PC-3 (cell line): Measurements from ENCODE around the gene PABPN1L. TPM values are rescaled to one million over a fixed set of nuclear protein-coding genes. Genes with fewer than 3 reads are reported as not detected.

Experiments used
- ATAC-seq: fragments of 200-7000 bp; cut with Tn5 transposase; 2 replicates; pipeline ENCODE4 v1.9.1; 2020; ENCODE audit warnings: mild to moderate bottlenecking, moderate library complexity
- BruUV-seq: library from RNA; stranded (reverse); fragments of 400-500 nt; replicated peaks from 2 replicates; lab custom pipeline; 2021; lab: Mats Ljungman, UMichigan
- CTCF ChIA-PET: fragments of 300-600 bp; sonication (Branson Sonifier 250); formaldehyde crosslinking; loops from one replicate; lab custom pipeline; 2022; ENCODE audit warnings: antibody characterized with exemption; lab: Charles Lee
- POLR2A ChIA-PET: fragments of 300-600 bp; sonication (Branson Sonifier 250); formaldehyde crosslinking; loops from one replicate; lab custom pipeline; 2022; ENCODE audit warnings: antibody characterized with exemption; ENCODE audit not compliant: unreplicated experiment; lab: Charles Lee
- DNase-seq: peaks from one replicate; pipeline ENCODE4 v3.0.0-alpha.2; 2015
- H2AFZ ChIP-seq: fragments of 300-600 bp; sonication (generic); 2 replicates; pipeline ENCODE4 v1.6.0; 2016; ENCODE audit warnings: antibody characterized with exemption, low read length
- H3F3A ChIP-seq: fragments of 300-600 bp; sonication (generic); one replicate; pipeline ENCODE4 v1.6.0; 2017; ENCODE audit warnings: antibody characterized with exemption, low read length, control low read depth, mild to moderate bottlenecking; ENCODE audit not compliant: unreplicated experiment
- H3K27ac ChIP-seq: fragments of 300-600 bp; sonication (generic); 2 replicates; pipeline ENCODE4 v1.5.1; 2016; ENCODE audit warnings: mild to moderate bottlenecking, low read length
- H3K27me3 ChIP-seq: fragments of 300-600 bp; sonication (generic); 2 replicates; pipeline ENCODE4 v1.6.1; 2016; ENCODE audit warnings: low read length, mixed read lengths
- H3K36me3 ChIP-seq: fragments of 300-600 bp; sonication (generic); 2 replicates; pipeline ENCODE4 v1.6.1; 2016; ENCODE audit warnings: low read depth, mixed run types, low read length, mixed read lengths
- H3K4me1 ChIP-seq: fragments of 300-600 bp; sonication (generic); 2 replicates; pipeline ENCODE4 v1.5.1; 2016; ENCODE audit warnings: low read length; ENCODE audit not compliant: insufficient read depth
- H3K4me2 ChIP-seq: fragments of 300-600 bp; sonication (generic); 2 replicates; pipeline ENCODE4 v1.6.0; 2016; ENCODE audit warnings: low read length
- H3K4me3 ChIP-seq: fragments of 300-600 bp; sonication (generic); 2 replicates; pipeline ENCODE4 v1.5.1; 2016; ENCODE audit warnings: mild to moderate bottlenecking, low read length, mixed read lengths
- H3K79me2 ChIP-seq: fragments of 300-600 bp; sonication (generic); 2 replicates; pipeline ENCODE4 v1.6.1; 2017; ENCODE audit warnings: low read length, mixed read lengths
- H3K9ac ChIP-seq: fragments of 300-600 bp; sonication (generic); 2 replicates; pipeline ENCODE4 v1.6.0; 2016; ENCODE audit warnings: mild to moderate bottlenecking, low read length
- H3K9me2 ChIP-seq: fragments of 300-600 bp; sonication (generic); replicated peaks from 2 replicates; pipeline ENCODE4 v1.6.1; 2016; ENCODE audit warnings: mixed run types, low read length, mixed read lengths
- H3K9me3 ChIP-seq: fragments of 300-600 bp; sonication (generic); 2 replicates; pipeline ENCODE4 v1.6.1; 2016; ENCODE audit warnings: low read length, mixed read lengths
- H4K20me1 ChIP-seq: fragments of 300-600 bp; sonication (generic); 2 replicates; pipeline ENCODE4 v1.6.1; 2016; ENCODE audit warnings: low read length, mixed read lengths
- CTCF ChIP-seq: fragments of 300-600 bp; sonication (generic); conservative IDR thresholded peaks from 2 replicates; pipeline ENCODE4 v1.5.1; 2017; ENCODE audit warnings: antibody characterized with exemption, low read depth, mild to moderate bottlenecking, low read length
- EZH2 ChIP-seq: fragments of 300-600 bp; sonication (generic); IDR thresholded peaks from one replicate; pipeline ENCODE4 v1.6.1; 2017; ENCODE audit warnings: antibody characterized with exemption, mild to moderate bottlenecking, low read length; ENCODE audit not compliant: unreplicated experiment
- EZH2phosphoT487 ChIP-seq: fragments of 300-600 bp; sonication (generic); IDR thresholded peaks from 2 replicates; pipeline ENCODE4 v1.6.1; 2018; ENCODE audit warnings: mild to moderate bottlenecking, antibody characterized with exemption, low read length, borderline replicate concordance
- intact Hi-C: fragments of 100-400 bp; cut with micrococcal nuclease; formaldehyde crosslinking; loops from 2 replicates; pipeline ENCODE4 v1.9.0; 2023
- total RNA-seq: library from RNA; depleted of rRNA; stranded (reverse); fragments of >200 nt; gene quantifications from 2 replicates; pipeline ENCODE4 v1.2.3, GENCODE V29; 2014

PABPN1L gene
- total RNA-seq, 1 experiment from 2014 or later = not detected

DNA sequence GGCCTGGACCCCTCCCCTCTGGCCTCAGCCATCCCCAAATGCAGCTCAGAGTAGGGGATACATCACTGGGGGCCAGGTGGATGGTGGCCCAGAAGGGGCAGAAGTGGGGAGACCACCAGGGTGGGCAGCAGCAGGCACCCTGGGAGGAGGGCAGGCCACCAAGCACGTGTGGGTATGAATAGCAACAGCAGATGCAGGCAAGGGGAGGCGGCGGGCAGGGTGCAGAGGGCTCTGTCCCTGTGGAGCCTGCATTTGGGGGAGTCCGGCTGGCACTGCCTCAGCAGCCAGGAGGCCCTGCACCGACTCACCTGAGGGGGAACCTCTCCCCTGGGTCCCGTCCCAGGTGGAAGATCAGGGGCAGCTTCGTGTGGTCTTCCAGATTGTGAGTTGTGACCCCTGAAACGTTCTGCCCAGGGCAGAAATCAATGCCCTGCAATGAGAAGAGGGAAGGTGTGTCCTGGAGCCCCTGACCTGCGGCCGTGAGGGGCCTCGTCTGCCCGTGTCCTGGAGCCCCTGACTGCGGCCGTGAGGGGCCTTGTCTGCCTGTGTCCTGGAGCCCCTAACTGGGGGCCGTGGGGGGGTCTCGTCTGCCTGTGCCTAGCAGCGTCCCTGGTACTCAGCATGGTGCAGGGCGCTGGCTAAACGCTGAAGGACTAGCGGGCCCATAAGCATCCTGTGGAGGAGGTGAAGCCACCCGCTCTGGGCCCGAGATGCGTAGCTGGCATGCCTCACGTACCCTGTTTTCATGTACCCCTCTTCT lies 44.0 kb downstream of the PABPN1L start:
- no peak overlapping the region for H3K9ac ChIP-seq
- no peaks in the 10 kb centered on the region for H3F3A ChIP-seq
- no TSS peak for BruUV-seq
- H3K4me2 ChIP-seq = no peak overlapping the region
- no peak for DNase-seq
- H3K27me3 ChIP-seq = no peaks in the 10 kb centered on the region
- no peaks in the 10 kb centered on the region for H4K20me1 ChIP-seq
- H3K4me3 ChIP-seq = no peak overlapping the region
- no peak overlapping the region for H3K27ac ChIP-seq
- H3K79me2 ChIP-seq = no peaks in the 10 kb centered on the region
- no peak for ATAC-seq
- no peaks in the 10 kb centered on the region for H3K9me3 ChIP-seq
- H3K4me1 ChIP-seq = no peaks in the 10 kb centered on the region
- no peaks in the 10 kb centered on the region for H3K36me3 ChIP-seq
- no peak overlapping the region for H2AFZ ChIP-seq
- TF ChIP-seq EZH2 = no peak
- TF ChIP-seq CTCF = no peak
- TF ChIP-seq EZH2phosphoT487 = no peak
- CTCF ChIA-PET = no interaction called here
- no peaks in the 10 kb centered on the region for H3K9me2 ChIP-seq
- POLR2A ChIA-PET = no interaction called here
- intact Hi-C loops = no loop called here

DNA sequence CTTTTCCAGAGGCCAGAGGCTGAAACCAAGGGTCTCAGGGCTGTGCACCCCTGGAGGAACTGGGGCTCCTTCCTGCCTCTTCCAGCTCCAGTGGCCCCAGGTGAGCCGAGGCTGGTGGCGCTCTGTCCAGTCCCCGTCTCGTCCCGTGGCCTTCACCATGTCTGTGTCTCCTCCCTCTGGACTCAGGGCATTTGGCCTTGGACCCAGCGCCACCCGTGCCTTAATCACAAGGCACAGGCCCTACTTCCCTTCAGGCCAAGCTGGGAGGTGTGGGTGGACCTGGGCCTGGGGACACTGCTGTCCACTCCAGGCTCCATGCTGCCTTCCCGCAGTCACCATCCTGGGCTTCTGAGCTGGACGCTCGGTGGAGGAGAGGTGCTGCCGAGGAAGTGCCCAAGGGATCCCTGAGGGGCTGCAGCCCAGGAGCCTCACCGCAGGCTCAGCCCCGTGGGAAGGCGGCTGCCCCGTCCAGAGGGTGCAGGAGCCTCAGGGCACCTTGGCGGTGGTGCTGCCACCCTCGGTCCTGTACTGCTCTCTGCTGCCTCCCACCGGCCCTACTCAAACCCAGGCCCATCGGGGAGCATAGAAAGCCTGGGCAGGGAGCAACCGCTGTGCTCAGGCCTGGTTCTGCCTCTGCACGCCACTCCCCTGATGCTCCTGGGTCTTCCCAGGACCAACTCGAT lies 45.2 kb downstream of the PABPN1L start:
- H3K27ac ChIP-seq = no peak overlapping the region
- no peak overlapping the region for H3K4me3 ChIP-seq
- no peaks in the 10 kb centered on the region for H3K36me3 ChIP-seq
- POLR2A ChIA-PET = no interaction called here
- BruUV-seq = no TSS peak
- H3K9me3 ChIP-seq = no peaks in the 10 kb centered on the region
- DNase-seq = no peak
- no peak for ATAC-seq
- CTCF ChIA-PET = no interaction called here
- H3F3A ChIP-seq = no peaks in the 10 kb centered on the region
- no peaks in the 10 kb centered on the region for H3K27me3 ChIP-seq
- H3K4me2 ChIP-seq = no peak overlapping the region
- H3K9ac ChIP-seq = no peak overlapping the region
- H3K9me2 ChIP-seq = no peaks in the 10 kb centered on the region
- H2AFZ ChIP-seq = no peak overlapping the region
- no peak for TF ChIP-seq EZH2
- no peak for TF ChIP-seq CTCF
- no peak for TF ChIP-seq EZH2phosphoT487
- intact Hi-C loops = no loop called here
- no peaks in the 10 kb centered on the region for H3K79me2 ChIP-seq
- H3K4me1 ChIP-seq = no peaks in the 10 kb centered on the region
- no peaks in the 10 kb centered on the region for H4K20me1 ChIP-seq
